ENCODE results near the gene DAZAP1.

Gene DAZAP1

GRCh38 chr19:1460033-1460995 is 52.9 kb downstream of the DAZAP1 start:
- no peak for DNase-seq

GRCh38 chr19:1461862-1462261 is 54.5 kb downstream of the DAZAP1 start:
- no peak for DNase-seq

- no peak for DNase-seq
Observed at GRCh38 chr19:1465191-1466016, 58.0 kb downstream of the DAZAP1 start.

- no peak for DNase-seq
Observed at GRCh38 chr19:1466018-1466460, 58.7 kb downstream of the DAZAP1 start.

GRCh38 chr19:1466461-1467214 is 59.3 kb downstream of the DAZAP1 start:
- DNase-seq = no peak

GRCh38 chr19:1467215-1467489 is 59.8 kb downstream of the DAZAP1 start:
- no peak for DNase-seq

- DNase-seq = no peak
Observed at GRCh38 chr19:1467490-1468273, 60.3 kb downstream of the DAZAP1 start.

GRCh38 chr19:1468274-1468820 is 61.0 kb downstream of the DAZAP1 start:
- DNase-seq = no peak

GRCh38 chr19:1468821-1469254 is 61.5 kb downstream of the DAZAP1 start:
- no peak for DNase-seq

GRCh38 chr19:1469255-1470054 is 62.1 kb downstream of the DAZAP1 start:
- DNase-seq = no peak

- no peak for DNase-seq
Observed at GRCh38 chr19:1470055-1470304, 62.6 kb downstream of the DAZAP1 start.

GRCh38 chr19:1470305-1471009 is 63.1 kb downstream of the DAZAP1 start:
- DNase-seq = no peak

- DNase-seq = no peak
Observed at GRCh38 chr19:1471010-1471514, 63.7 kb downstream of the DAZAP1 start.

GRCh38 chr19:1471515-1472160 is 64.3 kb downstream of the DAZAP1 start:
- DNase-seq = no peak

GRCh38 chr19:1472231-1473084 is 65.1 kb downstream of the DAZAP1 start:
- DNase-seq = no peak

- DNase-seq = no peak
Observed at GRCh38 chr19:1473085-1473851, 65.9 kb downstream of the DAZAP1 start.

- no peak for DNase-seq
Observed at GRCh38 chr19:1474011-1474764, 66.8 kb downstream of the DAZAP1 start.
